ENCODE results near the gene SI. TPM values are rescaled to one million over a fixed set of nuclear protein-coding genes. Genes with fewer than 3 reads are reported as not detected.

The SI gene
- total RNA-seq, 1 donor from 2014 or later, result not detected

DNA sequence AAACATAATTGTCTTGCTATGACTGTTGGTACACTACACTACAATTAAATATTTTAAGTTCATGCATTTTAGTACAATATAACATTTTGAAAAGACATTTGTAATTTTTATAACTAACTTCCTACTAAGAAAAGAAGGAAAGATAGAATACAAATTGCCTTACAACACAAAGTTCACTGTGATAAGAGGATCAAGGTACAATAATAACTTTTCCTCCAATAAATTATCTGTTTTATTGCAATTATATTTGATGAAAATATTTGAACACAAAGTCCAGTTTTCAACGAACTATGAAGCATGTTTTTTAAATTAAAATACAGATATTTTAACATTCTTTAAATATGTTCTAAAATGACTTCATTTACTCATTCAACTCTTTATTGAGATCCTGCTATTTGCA, 33.1 kb upstream of the SI start:
- no peaks in the 10 kb centered on the region for H3K79me2 ChIP-seq (ENCODE audit: insufficient read depth, low read length)
- H3K27me3 Mint-ChIP-seq (ENCODE audit: low read depth, unreplicated experiment), result no peaks in the 10 kb centered on the region
- H3K4me2 ChIP-seq (ENCODE audit: low read length), result no peak overlapping the region
- H3K36me3 Mint-ChIP-seq (ENCODE audit: low read depth, unreplicated experiment), result no peaks in the 10 kb centered on the region
- H3K4me1 Mint-ChIP-seq (ENCODE audit: low read depth, unreplicated experiment), result no peaks in the 10 kb centered on the region
- no peaks in the 10 kb centered on the region for H3K27me3 ChIP-seq (ENCODE audit: insufficient read depth, low read length)
- no peak overlapping the region for H3K4me3 Mint-ChIP-seq (ENCODE audit: unreplicated experiment)
- FAIRE-seq (no peak), DNase-seq (ENCODE audit: low read depth) (no peak)
- no peaks in the 10 kb centered on the region for H3K9me3 ChIP-seq (ENCODE audit: insufficient read depth, low read depth, low read length)
- H2AFZ ChIP-seq (ENCODE audit: low read depth, low read length), result no peak overlapping the region
- H3K9me3 Mint-ChIP-seq (ENCODE audit: unreplicated experiment), result no peaks in the 10 kb centered on the region
- no peak overlapping the region for H3K9ac ChIP-seq (ENCODE audit: low read length)
- no peaks in the 10 kb centered on the region for H3K4me1 ChIP-seq (ENCODE audit: insufficient read depth, low read length)
- no peak overlapping the region for H3K4me3 ChIP-seq (ENCODE audit: insufficient read depth, low read depth, low read length)
- TF ChIP-seq, protein P1, sequence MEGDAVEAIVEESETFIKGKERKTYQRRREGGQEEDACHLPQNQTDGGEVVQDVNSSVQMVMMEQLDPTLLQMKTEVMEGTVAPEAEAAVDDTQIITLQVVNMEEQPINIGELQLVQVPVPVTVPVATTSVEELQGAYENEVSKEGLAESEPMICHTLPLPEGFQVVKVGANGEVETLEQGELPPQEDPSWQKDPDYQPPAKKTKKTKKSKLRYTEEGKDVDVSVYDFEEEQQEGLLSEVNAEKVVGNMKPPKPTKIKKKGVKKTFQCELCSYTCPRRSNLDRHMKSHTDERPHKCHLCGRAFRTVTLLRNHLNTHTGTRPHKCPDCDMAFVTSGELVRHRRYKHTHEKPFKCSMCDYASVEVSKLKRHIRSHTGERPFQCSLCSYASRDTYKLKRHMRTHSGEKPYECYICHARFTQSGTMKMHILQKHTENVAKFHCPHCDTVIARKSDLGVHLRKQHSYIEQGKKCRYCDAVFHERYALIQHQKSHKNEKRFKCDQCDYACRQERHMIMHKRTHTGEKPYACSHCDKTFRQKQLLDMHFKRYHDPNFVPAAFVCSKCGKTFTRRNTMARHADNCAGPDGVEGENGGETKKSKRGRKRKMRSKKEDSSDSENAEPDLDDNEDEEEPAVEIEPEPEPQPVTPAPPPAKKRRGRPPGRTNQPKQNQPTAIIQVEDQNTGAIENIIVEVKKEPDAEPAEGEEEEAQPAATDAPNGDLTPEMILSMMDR (IDR thresholded peaks at IDR 0.05; ENCODE audit: insufficient read depth, low read depth, low read length), result no peak
- TF ChIP-seq EZH2 (IDR thresholded peaks at IDR 0.05; ENCODE audit: insufficient read depth, low read length), result no peak
- H4K20me1 ChIP-seq (ENCODE audit: insufficient read depth, low read length), result no peaks in the 10 kb centered on the region
- no peak overlapping the region for H3K27ac Mint-ChIP-seq (ENCODE audit: unreplicated experiment)
- no peak overlapping the region for H3K27ac ChIP-seq (ENCODE audit: low read depth, low read length)
- no peaks in the 10 kb centered on the region for H3K36me3 ChIP-seq (ENCODE audit: insufficient read depth, low read length)

- DNase-seq (ENCODE audit: low read depth), result no peak
- no peaks in the 10 kb centered on the region for H3K27me3 ChIP-seq (ENCODE audit: insufficient read depth, low read length)
- no peak overlapping the region for H3K27ac ChIP-seq (ENCODE audit: low read depth, low read length)
- H2AFZ ChIP-seq (ENCODE audit: low read depth, low read length), result no peak overlapping the region
- H3K27ac Mint-ChIP-seq (ENCODE audit: unreplicated experiment), result no peak overlapping the region
- H3K9me3 Mint-ChIP-seq (ENCODE audit: unreplicated experiment), result no peaks in the 10 kb centered on the region
- no peaks in the 10 kb centered on the region for H4K20me1 ChIP-seq (ENCODE audit: insufficient read depth, low read length)
- no peaks in the 10 kb centered on the region for H3K79me2 ChIP-seq (ENCODE audit: insufficient read depth, low read length)
- H3K36me3 ChIP-seq (ENCODE audit: insufficient read depth, low read length), result no peaks in the 10 kb centered on the region
- H3K9me3 ChIP-seq (ENCODE audit: insufficient read depth, low read depth, low read length), result no peaks in the 10 kb centered on the region
- no peak overlapping the region for H3K4me3 ChIP-seq (ENCODE audit: insufficient read depth, low read depth, low read length)
- no peak overlapping the region for H3K4me2 ChIP-seq (ENCODE audit: low read length)
- H3K4me1 Mint-ChIP-seq (ENCODE audit: low read depth, unreplicated experiment), result no peaks in the 10 kb centered on the region
- TF ChIP-seq, protein P1 (IDR thresholded peaks at IDR 0.05; ENCODE audit: insufficient read depth, low read depth, low read length), result no peak
- TF ChIP-seq EZH2 (IDR thresholded peaks at IDR 0.05; ENCODE audit: insufficient read depth, low read length), result no peak
- no peaks in the 10 kb centered on the region for H3K27me3 Mint-ChIP-seq (ENCODE audit: low read depth, unreplicated experiment)
- H3K4me3 Mint-ChIP-seq (ENCODE audit: unreplicated experiment), result no peak overlapping the region
- FAIRE-seq, result no peak
- H3K9ac ChIP-seq (ENCODE audit: low read length), result no peak overlapping the region
- H3K4me1 ChIP-seq (ENCODE audit: insufficient read depth, low read length), result no peaks in the 10 kb centered on the region
- H3K36me3 Mint-ChIP-seq (ENCODE audit: low read depth, unreplicated experiment), result no peaks in the 10 kb centered on the region
These were observed 25.3 kb upstream of the SI start for GRCh38 chr3:165103616-165104015.

GRCh38 chr3:165082650-165083049, 4.4 kb upstream of the SI start:
- H3K27me3 Mint-ChIP-seq (ENCODE audit: low read depth, unreplicated experiment), result no peaks in the 10 kb centered on the region
- Histone ChIP-seq H3K4me2 (ENCODE audit: low read length) (no peak overlapping the region), H4K20me1 (ENCODE audit: insufficient read depth, low read length) (no peaks in the 10 kb centered on the region), H3K27me3 (ENCODE audit: insufficient read depth, low read length) (no peaks in the 10 kb centered on the region), H3K9ac (ENCODE audit: low read length) (no peak overlapping the region), H2AFZ (ENCODE audit: low read depth, low read length) (no peak overlapping the region), H3K4me3 (ENCODE audit: insufficient read depth, low read depth, low read length) (no peak overlapping the region), H3K27ac (ENCODE audit: low read depth, low read length) (no peak overlapping the region), H3K9me3 (ENCODE audit: insufficient read depth, low read depth, low read length) (no peaks in the 10 kb centered on the region), H3K4me1 (ENCODE audit: insufficient read depth, low read length) (no peaks in the 10 kb centered on the region), H3K36me3 (ENCODE audit: insufficient read depth, low read length) (no peaks in the 10 kb centered on the region), H3K79me2 (ENCODE audit: insufficient read depth, low read length) (no peaks in the 10 kb centered on the region)
- no peak for FAIRE-seq
- no peaks in the 10 kb centered on the region for H3K9me3 Mint-ChIP-seq (ENCODE audit: unreplicated experiment)
- H3K27ac Mint-ChIP-seq (ENCODE audit: unreplicated experiment), result no peak overlapping the region
- H3K4me3 Mint-ChIP-seq (ENCODE audit: unreplicated experiment), result no peak overlapping the region
- no peak for DNase-seq (ENCODE audit: low read depth)
- TF ChIP-seq EZH2 (IDR thresholded peaks at IDR 0.05; ENCODE audit: insufficient read depth, low read length), result no peak
- TF ChIP-seq, protein P1 (IDR thresholded peaks at IDR 0.05; ENCODE audit: insufficient read depth, low read depth, low read length), result no peak
- H3K4me1 Mint-ChIP-seq (ENCODE audit: low read depth, unreplicated experiment), result no peaks in the 10 kb centered on the region
- no peaks in the 10 kb centered on the region for H3K36me3 Mint-ChIP-seq (ENCODE audit: low read depth, unreplicated experiment)

Data from astrocyte (in vitro differentiated cells and primary cell).